ENCODE data around the gene TBKBP1.
"Not testable (repeated sequence)": the region's sequence is repeated elsewhere in the genome, so short reads cannot be mapped to it uniquely, and the experiment has no call there.

DNA sequence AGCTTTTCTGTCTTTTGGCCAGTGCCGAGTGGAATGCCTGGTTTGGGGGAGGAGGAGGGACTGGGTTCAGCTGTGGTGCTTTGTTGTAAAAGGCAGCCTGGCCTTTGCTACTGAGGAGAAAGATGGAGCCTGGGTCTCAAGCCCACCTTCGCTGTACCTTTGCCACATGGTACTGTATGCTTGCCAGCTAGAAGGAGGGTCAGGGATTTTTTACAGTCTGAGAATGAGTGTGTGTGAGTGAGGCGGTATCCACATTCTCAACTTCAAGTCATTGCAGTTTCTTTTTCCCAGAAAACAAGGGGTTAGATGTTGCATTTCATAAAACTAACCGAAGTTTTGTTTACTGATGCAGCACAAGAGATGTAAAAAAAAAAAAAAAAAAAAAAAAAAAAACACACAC is 11.2 kb upstream of the TBKBP1 start:
- TF ChIP-seq POLR2A (IDR thresholded peaks at IDR 0.05), result not testable (repeated sequence)
- TF ChIP-seq, protein P1, sequence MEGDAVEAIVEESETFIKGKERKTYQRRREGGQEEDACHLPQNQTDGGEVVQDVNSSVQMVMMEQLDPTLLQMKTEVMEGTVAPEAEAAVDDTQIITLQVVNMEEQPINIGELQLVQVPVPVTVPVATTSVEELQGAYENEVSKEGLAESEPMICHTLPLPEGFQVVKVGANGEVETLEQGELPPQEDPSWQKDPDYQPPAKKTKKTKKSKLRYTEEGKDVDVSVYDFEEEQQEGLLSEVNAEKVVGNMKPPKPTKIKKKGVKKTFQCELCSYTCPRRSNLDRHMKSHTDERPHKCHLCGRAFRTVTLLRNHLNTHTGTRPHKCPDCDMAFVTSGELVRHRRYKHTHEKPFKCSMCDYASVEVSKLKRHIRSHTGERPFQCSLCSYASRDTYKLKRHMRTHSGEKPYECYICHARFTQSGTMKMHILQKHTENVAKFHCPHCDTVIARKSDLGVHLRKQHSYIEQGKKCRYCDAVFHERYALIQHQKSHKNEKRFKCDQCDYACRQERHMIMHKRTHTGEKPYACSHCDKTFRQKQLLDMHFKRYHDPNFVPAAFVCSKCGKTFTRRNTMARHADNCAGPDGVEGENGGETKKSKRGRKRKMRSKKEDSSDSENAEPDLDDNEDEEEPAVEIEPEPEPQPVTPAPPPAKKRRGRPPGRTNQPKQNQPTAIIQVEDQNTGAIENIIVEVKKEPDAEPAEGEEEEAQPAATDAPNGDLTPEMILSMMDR (IDR thresholded peaks at IDR 0.05), result not testable (repeated sequence)

All from esophagus squamous epithelium (tissue), 4 donors.